ENCODE measurements around the gene DCLK3. TPM values are rescaled to one million over a fixed set of nuclear protein-coding genes. Genes with fewer than 3 reads are reported as not detected.

DCLK3 gene
- total and polyA plus RNA-seq, 10 of the 15 experiments (the other 5 are each of a cell fraction or from before 2014, with no cell fraction given), result not detected

DNA sequence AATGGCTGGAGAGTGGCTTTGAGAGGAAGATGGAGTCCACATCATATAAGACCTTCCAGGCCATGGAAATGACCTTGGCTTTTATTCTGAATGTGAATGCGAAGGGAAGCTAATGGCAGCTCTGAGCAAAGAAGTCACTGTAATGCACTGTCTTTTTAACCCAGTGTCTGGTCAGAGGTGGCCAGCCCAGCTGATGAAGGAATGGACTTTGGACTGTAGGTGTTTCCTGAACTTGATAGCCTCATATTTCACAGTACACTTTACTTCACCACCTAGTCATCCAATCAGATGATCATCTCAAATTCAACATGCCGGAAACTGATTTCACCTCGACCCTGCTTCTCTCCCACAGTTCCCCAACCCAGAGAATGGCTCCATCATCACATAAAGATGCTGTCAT lies 33.4 kb downstream of the DCLK3 start:
- Histone ChIP-seq H3K9ac (ENCODE audit: control insufficient read depth, insufficient read depth, low read length) (no peak overlapping the region), H3K4me1 (ENCODE audit: control insufficient read depth, insufficient read depth, low read length) (no peaks in the 10 kb centered on the region), H3K9me3 (replicated peaks; ENCODE audit: control insufficient read depth, insufficient read depth, low read length) (no peaks in the 10 kb centered on the region), H3K36me3 (ENCODE audit: control insufficient read depth in 2 of 2, insufficient read depth in 2 of 2, low read length in 1 of 2) (no peaks in the 10 kb centered on the region), H3K27me3 (replicated peaks in 1 of 2; ENCODE audit: control insufficient read depth in 2 of 2, insufficient read depth in 2 of 2, low read length in 1 of 2) (peaks cover 0 to 2% of the 10 kb centered on the region in 2 experiments; a peak in 1 of 4 replicates), H4K20me1 (ENCODE audit: control insufficient read depth, insufficient read depth) (no peaks in the 10 kb centered on the region), H2AFZ (ENCODE audit: control insufficient read depth, low read depth, low read length) (no peak overlapping the region), H3K27ac (ENCODE audit: control insufficient read depth, insufficient read depth) (no peak overlapping the region), H3K4me3 (no peak overlapping the region), H3K79me2 (ENCODE audit: control insufficient read depth, insufficient read depth, low read length) (no peaks in the 10 kb centered on the region), H3K4me2 (ENCODE audit: control insufficient read depth, insufficient read depth) (no peak overlapping the region)
- POLR2A ChIA-PET, result no interaction called here
- CTCF ChIA-PET, result interaction anchor here (0.8 to 8.9 kb wide), 5 partner anchors 9 to 260 kb away, joined by 3 to 68 read pairs (median 3); no protein-coding TSS in a partner anchor
- FAIRE-seq, result no peak
- RAD21 ChIA-PET (ENCODE audit: unreplicated experiment), result interaction anchor here (2.5 to 3.1 kb wide), 2 partner anchors 137 to 228 kb away, joined by 8 to 16 read pairs; no protein-coding TSS in a partner anchor
- BruUV-seq (replicated peaks), result no TSS peak
- intact Hi-C loops (cut with micrococcal nuclease; ENCODE audit: unreplicated experiment), result no loop called here
- DNase-seq (ENCODE audit: low read depth, low spot score), result no peak
- WGBS (ENCODE audit: insufficient coverage, insufficient replicate concordance, low lambda C conversion rate, missing lambda C conversion rate), result 44% methylated on average over 3 of the region's 3 CpGs
- SMC1A ChIA-PET (ENCODE audit: uncharacterized antibody, unreplicated experiment), result interaction anchor here (1.1 kb wide), 1 partner anchor 227 kb away, joined by 4 read pairs; no protein-coding TSS in a partner anchor
- ATAC-seq, result no peak
- in situ Hi-C loops (cut with MboI), result loop anchor here (10.0 to 25.0 kb wide), 2 partner anchors 134 to 1056 kb away; no protein-coding TSS in a partner anchor
- TF ChIP-seq STAT3 (IDR thresholded peaks at IDR 0.05; ENCODE audit: low read depth, low read length), result no peak
- TF ChIP-seq, protein P1, sequence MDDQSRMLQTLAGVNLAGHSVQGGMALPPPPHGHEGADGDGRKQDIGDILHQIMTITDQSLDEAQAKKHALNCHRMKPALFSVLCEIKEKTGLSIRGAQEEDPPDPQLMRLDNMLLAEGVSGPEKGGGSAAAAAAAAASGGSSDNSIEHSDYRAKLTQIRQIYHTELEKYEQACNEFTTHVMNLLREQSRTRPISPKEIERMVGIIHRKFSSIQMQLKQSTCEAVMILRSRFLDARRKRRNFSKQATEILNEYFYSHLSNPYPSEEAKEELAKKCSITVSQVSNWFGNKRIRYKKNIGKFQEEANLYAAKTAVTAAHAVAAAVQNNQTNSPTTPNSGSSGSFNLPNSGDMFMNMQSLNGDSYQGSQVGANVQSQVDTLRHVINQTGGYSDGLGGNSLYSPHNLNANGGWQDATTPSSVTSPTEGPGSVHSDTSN (IDR thresholded peaks at IDR 0.05; ENCODE audit: insufficient replicate concordance, low read depth, low read length), result no peak
- no peak for TF ChIP-seq FOS (IDR thresholded peaks at IDR 0.05; ENCODE audit: borderline replicate concordance, extremely low read depth, insufficient read length)
- TF ChIP-seq, protein P2, sequence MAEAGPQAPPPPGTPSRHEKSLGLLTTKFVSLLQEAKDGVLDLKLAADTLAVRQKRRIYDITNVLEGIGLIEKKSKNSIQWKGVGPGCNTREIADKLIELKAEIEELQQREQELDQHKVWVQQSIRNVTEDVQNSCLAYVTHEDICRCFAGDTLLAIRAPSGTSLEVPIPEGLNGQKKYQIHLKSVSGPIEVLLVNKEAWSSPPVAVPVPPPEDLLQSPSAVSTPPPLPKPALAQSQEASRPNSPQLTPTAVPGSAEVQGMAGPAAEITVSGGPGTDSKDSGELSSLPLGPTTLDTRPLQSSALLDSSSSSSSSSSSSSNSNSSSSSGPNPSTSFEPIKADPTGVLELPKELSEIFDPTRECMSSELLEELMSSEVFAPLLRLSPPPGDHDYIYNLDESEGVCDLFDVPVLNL (IDR thresholded peaks at IDR 0.05; ENCODE audit: low read depth, low read length), result no peak
- TF ChIP-seq, protein P3, sequence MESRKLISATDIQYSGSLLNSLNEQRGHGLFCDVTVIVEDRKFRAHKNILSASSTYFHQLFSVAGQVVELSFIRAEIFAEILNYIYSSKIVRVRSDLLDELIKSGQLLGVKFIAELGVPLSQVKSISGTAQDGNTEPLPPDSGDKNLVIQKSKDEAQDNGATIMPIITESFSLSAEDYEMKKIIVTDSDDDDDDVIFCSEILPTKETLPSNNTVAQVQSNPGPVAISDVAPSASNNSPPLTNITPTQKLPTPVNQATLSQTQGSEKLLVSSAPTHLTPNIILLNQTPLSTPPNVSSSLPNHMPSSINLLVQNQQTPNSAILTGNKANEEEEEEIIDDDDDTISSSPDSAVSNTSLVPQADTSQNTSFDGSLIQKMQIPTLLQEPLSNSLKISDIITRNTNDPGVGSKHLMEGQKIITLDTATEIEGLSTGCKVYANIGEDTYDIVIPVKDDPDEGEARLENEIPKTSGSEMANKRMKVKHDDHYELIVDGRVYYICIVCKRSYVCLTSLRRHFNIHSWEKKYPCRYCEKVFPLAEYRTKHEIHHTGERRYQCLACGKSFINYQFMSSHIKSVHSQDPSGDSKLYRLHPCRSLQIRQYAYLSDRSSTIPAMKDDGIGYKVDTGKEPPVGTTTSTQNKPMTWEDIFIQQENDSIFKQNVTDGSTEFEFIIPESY (IDR thresholded peaks at IDR 0.05), result no peak
- TF ChIP-seq, protein P4, sequence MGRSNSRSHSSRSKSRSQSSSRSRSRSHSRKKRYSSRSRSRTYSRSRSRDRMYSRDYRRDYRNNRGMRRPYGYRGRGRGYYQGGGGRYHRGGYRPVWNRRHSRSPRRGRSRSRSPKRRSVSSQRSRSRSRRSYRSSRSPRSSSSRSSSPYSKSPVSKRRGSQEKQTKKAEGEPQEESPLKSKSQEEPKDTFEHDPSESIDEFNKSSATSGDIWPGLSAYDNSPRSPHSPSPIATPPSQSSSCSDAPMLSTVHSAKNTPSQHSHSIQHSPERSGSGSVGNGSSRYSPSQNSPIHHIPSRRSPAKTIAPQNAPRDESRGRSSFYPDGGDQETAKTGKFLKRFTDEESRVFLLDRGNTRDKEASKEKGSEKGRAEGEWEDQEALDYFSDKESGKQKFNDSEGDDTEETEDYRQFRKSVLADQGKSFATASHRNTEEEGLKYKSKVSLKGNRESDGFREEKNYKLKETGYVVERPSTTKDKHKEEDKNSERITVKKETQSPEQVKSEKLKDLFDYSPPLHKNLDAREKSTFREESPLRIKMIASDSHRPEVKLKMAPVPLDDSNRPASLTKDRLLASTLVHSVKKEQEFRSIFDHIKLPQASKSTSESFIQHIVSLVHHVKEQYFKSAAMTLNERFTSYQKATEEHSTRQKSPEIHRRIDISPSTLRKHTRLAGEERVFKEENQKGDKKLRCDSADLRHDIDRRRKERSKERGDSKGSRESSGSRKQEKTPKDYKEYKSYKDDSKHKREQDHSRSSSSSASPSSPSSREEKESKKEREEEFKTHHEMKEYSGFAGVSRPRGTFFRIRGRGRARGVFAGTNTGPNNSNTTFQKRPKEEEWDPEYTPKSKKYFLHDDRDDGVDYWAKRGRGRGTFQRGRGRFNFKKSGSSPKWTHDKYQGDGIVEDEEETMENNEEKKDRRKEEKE (IDR thresholded peaks at IDR 0.05), result no peak
- no peak for TF ChIP-seq CBX5 (IDR thresholded peaks at IDR 0.05; ENCODE audit: low read depth)
- TF ChIP-seq HDAC2 (IDR thresholded peaks at IDR 0.05), result no peak
- no peak for TF ChIP-seq IKZF2 (IDR thresholded peaks at IDR 0.05)
- TF ChIP-seq, protein P5, sequence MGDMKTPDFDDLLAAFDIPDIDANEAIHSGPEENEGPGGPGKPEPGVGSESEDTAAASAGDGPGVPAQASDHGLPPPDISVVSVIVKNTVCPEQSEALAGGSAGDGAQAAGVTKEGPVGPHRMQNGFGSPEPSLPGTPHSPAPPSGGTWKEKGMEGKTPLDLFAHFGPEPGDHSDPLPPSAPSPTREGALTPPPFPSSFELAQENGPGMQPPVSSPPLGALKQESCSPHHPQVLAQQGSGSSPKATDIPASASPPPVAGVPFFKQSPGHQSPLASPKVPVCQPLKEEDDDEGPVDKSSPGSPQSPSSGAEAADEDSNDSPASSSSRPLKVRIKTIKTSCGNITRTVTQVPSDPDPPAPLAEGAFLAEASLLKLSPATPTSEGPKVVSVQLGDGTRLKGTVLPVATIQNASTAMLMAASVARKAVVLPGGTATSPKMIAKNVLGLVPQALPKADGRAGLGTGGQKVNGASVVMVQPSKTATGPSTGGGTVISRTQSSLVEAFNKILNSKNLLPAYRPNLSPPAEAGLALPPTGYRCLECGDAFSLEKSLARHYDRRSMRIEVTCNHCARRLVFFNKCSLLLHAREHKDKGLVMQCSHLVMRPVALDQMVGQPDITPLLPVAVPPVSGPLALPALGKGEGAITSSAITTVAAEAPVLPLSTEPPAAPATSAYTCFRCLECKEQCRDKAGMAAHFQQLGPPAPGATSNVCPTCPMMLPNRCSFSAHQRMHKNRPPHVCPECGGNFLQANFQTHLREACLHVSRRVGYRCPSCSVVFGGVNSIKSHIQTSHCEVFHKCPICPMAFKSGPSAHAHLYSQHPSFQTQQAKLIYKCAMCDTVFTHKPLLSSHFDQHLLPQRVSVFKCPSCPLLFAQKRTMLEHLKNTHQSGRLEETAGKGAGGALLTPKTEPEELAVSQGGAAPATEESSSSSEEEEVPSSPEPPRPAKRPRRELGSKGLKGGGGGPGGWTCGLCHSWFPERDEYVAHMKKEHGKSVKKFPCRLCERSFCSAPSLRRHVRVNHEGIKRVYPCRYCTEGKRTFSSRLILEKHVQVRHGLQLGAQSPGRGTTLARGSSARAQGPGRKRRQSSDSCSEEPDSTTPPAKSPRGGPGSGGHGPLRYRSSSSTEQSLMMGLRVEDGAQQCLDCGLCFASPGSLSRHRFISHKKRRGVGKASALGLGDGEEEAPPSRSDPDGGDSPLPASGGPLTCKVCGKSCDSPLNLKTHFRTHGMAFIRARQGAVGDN (IDR thresholded peaks at IDR 0.05), result no peak
- TF ChIP-seq MTA3 (IDR thresholded peaks at IDR 0.05; ENCODE audit: borderline replicate concordance, low read length), result no peak
- TF ChIP-seq SIN3A (IDR thresholded peaks at IDR 0.05; ENCODE audit: low read depth, low read length), result no peak
- no peak for TF ChIP-seq STAT1 (conservative IDR thresholded peaks at IDR 0.05)
